WTC11 (cell line): Measurements from ENCODE around the gene CEP44.

Experiments used
- ATF3 ChIP-seq: sonication (generic); formaldehyde crosslinking; conservative IDR thresholded peaks from 2 replicates; pipeline ENCODE4 v1.8.1; 2022; ENCODE audit warnings: mild to moderate bottlenecking, missing genetic modification reagents
- CBFB ChIP-seq: sonication (generic); formaldehyde crosslinking; IDR thresholded peaks from 2 replicates; pipeline ENCODE4 v1.8.1; 2022; ENCODE audit warnings: mild to moderate bottlenecking, low read depth, missing genetic modification reagents
- CTCF ChIP-seq: fragments of 200-600 bp; IDR thresholded peaks from 2 replicates; pipeline ENCODE4 v1.8.0; 2022; ENCODE audit warnings: antibody characterized with exemption
- FOXK1 ChIP-seq: sonication (generic); formaldehyde crosslinking; IDR thresholded peaks from 2 replicates; pipeline ENCODE4 v1.8.0; 2022; ENCODE audit warnings: mild to moderate bottlenecking, moderate library complexity, missing genetic modification reagents
- GRHL2 ChIP-seq: fragments of 250-450 bp; sonication (Bioruptor Pico); IDR thresholded peaks from 2 replicates; pipeline ENCODE4 v1.8.0; 2022; ENCODE audit warnings: mild to moderate bottlenecking, moderate library complexity; ENCODE audit not compliant: insufficient replicate concordance, severe bottlenecking
- MAX ChIP-seq: sonication (generic); formaldehyde crosslinking; IDR thresholded peaks from 2 replicates; pipeline ENCODE4 v1.8.0; 2022; ENCODE audit warnings: mild to moderate bottlenecking, missing genetic modification reagents
- MLX ChIP-seq: sonication (generic); formaldehyde crosslinking; IDR thresholded peaks from 2 replicates; pipeline ENCODE4 v1.8.1; 2023; ENCODE audit warnings: mild to moderate bottlenecking, missing genetic modification reagents, moderate library complexity
- MXD4 ChIP-seq: fragments of 250-450 bp; sonication (Bioruptor Pico); IDR thresholded peaks from 2 replicates; pipeline ENCODE4 v1.8.0; 2021; ENCODE audit warnings: mild to moderate bottlenecking, moderate library complexity, borderline replicate concordance
- NFE2L1 ChIP-seq: sonication (generic); formaldehyde crosslinking; IDR thresholded peaks from 2 replicates; pipeline ENCODE4 v1.8.1; 2023; ENCODE audit warnings: missing genetic modification reagents
- NFYB ChIP-seq: sonication (generic); formaldehyde crosslinking; conservative IDR thresholded peaks from 2 replicates; pipeline ENCODE4 v1.8.0; 2022; ENCODE audit warnings: low read depth, missing genetic modification reagents
- USF2 ChIP-seq: sonication (generic); formaldehyde crosslinking; IDR thresholded peaks from 2 replicates; pipeline ENCODE4 v1.8.1; 2023; ENCODE audit warnings: mild to moderate bottlenecking, missing genetic modification reagents, moderate library complexity
- ZNF263 ChIP-seq: sonication (generic); formaldehyde crosslinking; IDR thresholded peaks from 2 replicates; pipeline ENCODE4 v1.8.1; 2022; ENCODE audit warnings: low read depth, mild to moderate bottlenecking, moderate library complexity, missing genetic modification reagents

- TF ChIP-seq ZNF263 (CRISPR knock-in tag): no peak
- TF ChIP-seq CBFB (CRISPR knock-in tag): no peak
- no peak for TF ChIP-seq GRHL2 (CRISPR knock-in tag)
- TF ChIP-seq CTCF: no peak
- no peak for TF ChIP-seq NFE2L1 (CRISPR knock-in tag)
- TF ChIP-seq MLX (CRISPR knock-in tag): no peak
- TF ChIP-seq USF2 (CRISPR knock-in tag): no peak
- no peak for TF ChIP-seq MAX (CRISPR knock-in tag)
- no peak for TF ChIP-seq ATF3 (CRISPR knock-in tag)
- no peak for TF ChIP-seq MXD4 (CRISPR knock-in tag)
- no peak for TF ChIP-seq NFYB
- TF ChIP-seq FOXK1: no peak
These were observed 39.3 kb upstream of the CEP44 start for GRCh38 chr4:174244441-174244840.
